Liver (tissue), 3 donors: Measurements from ENCODE around the gene LY6G6C.

Source experiments
- CTCF ChIP-seq: fragments of 150-350 bp; IDR thresholded peaks from 2 replicates; pipeline ENCODE4 v1.5.1; 2017; ENCODE audit warnings: improper control_type of control experiment, low read depth, low read length; ENCODE audit not compliant: missing input control
- SP1 ChIP-seq: IDR thresholded peaks from 2 replicates; pipeline ENCODE4 v1.6.1; 2018; ENCODE audit warnings: antibody characterized with exemption, mild to moderate bottlenecking
- TAF1 ChIP-seq: conservative IDR thresholded peaks from 2 replicates; pipeline ENCODE4 v1.6.1; 2016; ENCODE audit warnings: antibody characterized with exemption, mild to moderate bottlenecking
- YY1 ChIP-seq: IDR thresholded peaks from 2 replicates; pipeline ENCODE4 v1.6.1; 2016; ENCODE audit warnings: antibody characterized with exemption, mild to moderate bottlenecking
- TF ChIP-seq, protein P1 (sequence below): IDR thresholded peaks from 2 replicates; pipeline ENCODE4 v1.6.1; 2016; ENCODE audit warnings: antibody characterized with exemption, mild to moderate bottlenecking
- TF ChIP-seq, protein P2 (sequence below): IDR thresholded peaks from 2 replicates; pipeline ENCODE4 v1.6.1; 2016; ENCODE audit warnings: antibody characterized with exemption
- donor health status: healthy.
- donor health status: healthy.

DNA sequence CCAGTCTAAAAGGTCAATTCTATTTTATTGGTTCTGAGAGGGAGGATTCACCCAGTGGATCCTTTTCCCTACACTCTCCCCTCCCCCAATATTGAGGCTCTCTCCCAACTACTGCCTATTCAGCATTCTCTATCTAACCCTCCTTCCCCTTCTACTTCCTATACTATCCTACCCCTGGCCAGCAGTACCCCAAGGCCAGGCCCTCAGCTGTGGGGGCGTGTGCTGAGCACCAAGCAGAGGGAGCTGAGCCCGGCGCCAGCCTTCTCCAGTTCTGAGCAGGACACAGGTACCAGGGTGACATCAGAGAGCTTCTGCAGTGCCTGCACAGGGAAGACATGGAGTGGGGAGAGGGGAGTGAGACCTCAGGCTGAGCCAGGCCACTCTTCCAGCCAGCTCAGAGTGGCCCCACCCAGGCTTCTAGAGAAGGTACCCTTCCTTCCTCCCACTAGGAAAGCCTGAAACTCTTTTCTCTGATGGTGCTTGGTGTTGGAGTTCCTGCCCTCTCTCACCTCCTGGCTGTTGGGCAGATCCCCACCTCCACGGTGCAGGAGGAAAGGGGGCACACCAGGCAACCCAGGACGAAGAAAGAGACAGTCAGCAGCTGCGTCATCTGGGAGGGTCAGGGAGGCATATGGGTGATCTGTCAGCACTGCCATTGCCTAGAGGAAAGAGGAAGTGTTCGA is 5.6 kb upstream of the LY6G6C start:
- TF ChIP-seq CTCF: no peak
- no peak for TF ChIP-seq TAF1
- TF ChIP-seq SP1: no peak
- TF ChIP-seq, protein P1, sequence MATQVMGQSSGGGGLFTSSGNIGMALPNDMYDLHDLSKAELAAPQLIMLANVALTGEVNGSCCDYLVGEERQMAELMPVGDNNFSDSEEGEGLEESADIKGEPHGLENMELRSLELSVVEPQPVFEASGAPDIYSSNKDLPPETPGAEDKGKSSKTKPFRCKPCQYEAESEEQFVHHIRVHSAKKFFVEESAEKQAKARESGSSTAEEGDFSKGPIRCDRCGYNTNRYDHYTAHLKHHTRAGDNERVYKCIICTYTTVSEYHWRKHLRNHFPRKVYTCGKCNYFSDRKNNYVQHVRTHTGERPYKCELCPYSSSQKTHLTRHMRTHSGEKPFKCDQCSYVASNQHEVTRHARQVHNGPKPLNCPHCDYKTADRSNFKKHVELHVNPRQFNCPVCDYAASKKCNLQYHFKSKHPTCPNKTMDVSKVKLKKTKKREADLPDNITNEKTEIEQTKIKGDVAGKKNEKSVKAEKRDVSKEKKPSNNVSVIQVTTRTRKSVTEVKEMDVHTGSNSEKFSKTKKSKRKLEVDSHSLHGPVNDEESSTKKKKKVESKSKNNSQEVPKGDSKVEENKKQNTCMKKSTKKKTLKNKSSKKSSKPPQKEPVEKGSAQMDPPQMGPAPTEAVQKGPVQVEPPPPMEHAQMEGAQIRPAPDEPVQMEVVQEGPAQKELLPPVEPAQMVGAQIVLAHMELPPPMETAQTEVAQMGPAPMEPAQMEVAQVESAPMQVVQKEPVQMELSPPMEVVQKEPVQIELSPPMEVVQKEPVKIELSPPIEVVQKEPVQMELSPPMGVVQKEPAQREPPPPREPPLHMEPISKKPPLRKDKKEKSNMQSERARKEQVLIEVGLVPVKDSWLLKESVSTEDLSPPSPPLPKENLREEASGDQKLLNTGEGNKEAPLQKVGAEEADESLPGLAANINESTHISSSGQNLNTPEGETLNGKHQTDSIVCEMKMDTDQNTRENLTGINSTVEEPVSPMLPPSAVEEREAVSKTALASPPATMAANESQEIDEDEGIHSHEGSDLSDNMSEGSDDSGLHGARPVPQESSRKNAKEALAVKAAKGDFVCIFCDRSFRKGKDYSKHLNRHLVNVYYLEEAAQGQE: no peak
- no peak for TF ChIP-seq YY1
- TF ChIP-seq, protein P2, sequence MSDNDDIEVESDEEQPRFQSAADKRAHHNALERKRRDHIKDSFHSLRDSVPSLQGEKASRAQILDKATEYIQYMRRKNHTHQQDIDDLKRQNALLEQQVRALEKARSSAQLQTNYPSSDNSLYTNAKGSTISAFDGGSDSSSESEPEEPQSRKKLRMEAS: no peak
